ENCODE results near the gene ZNHIT3.

Gene ZNHIT3

GRCh38 chr17:36545077-36545464, 58.6 kb downstream of the ZNHIT3 start:
- Histone ChIP-seq H3K27ac (ENCODE audit: low read depth, low read length, poor library complexity, severe bottlenecking) (peak overlapping the region; percentile 83), H3K79me2 (ENCODE audit: insufficient read depth, low read length) (peaks cover 56% of the 10 kb centered on the region), H3K4me3 (ENCODE audit: low read depth, low read length, poor library complexity, severe bottlenecking) (peak overlapping the region; percentile 83), H2AFZ (ENCODE audit: low read length) (no peak overlapping the region), H3K9ac (ENCODE audit: low read length) (peak overlapping the region; percentile 98), H4K20me1 (ENCODE audit: insufficient read depth, low read length) (peaks cover 3% of the 10 kb centered on the region; the same call in 1 of the 2 replicates), H3K9me2 (ENCODE audit: low read depth, low read length) (no peaks in the 10 kb centered on the region), H3K4me2 (ENCODE audit: low read length) (peak overlapping the region; percentile 58), H3K27me3 (ENCODE audit: insufficient read depth, low read length) (no peaks in the 10 kb centered on the region), H3K4me1 (ENCODE audit: insufficient read depth, low read length, severe bottlenecking) (peaks cover 40% of the 10 kb centered on the region), H3K36me3 (ENCODE audit: insufficient read depth, low read length) (peaks cover 23% of the 10 kb centered on the region), H3F3A (ENCODE audit: insufficient read depth, low read length) (peaks cover 5% of the 10 kb centered on the region; the same call in 1 of the 2 replicates), H3K9me3 (ENCODE audit: low read length) (no peaks in the 10 kb centered on the region)
- no peak for TF ChIP-seq EZH2 (IDR thresholded peaks at IDR 0.05; ENCODE audit: borderline replicate concordance, low read length)
- TF ChIP-seq, protein P1, sequence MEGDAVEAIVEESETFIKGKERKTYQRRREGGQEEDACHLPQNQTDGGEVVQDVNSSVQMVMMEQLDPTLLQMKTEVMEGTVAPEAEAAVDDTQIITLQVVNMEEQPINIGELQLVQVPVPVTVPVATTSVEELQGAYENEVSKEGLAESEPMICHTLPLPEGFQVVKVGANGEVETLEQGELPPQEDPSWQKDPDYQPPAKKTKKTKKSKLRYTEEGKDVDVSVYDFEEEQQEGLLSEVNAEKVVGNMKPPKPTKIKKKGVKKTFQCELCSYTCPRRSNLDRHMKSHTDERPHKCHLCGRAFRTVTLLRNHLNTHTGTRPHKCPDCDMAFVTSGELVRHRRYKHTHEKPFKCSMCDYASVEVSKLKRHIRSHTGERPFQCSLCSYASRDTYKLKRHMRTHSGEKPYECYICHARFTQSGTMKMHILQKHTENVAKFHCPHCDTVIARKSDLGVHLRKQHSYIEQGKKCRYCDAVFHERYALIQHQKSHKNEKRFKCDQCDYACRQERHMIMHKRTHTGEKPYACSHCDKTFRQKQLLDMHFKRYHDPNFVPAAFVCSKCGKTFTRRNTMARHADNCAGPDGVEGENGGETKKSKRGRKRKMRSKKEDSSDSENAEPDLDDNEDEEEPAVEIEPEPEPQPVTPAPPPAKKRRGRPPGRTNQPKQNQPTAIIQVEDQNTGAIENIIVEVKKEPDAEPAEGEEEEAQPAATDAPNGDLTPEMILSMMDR (IDR thresholded peaks at IDR 0.05; ENCODE audit: low read length), result no peak
